ENCODE measurements around the gene ATOSB. TPM values are rescaled to one million over a fixed set of nuclear protein-coding genes. Genes with fewer than 3 reads are reported as not detected.

ATOSB gene
- total RNA-seq, 1 experiment from 2014 or later: 13.9 TPM

GRCh38 chr9:35057271-35057620, 58.4 kb downstream of the ATOSB start:
- DNase-seq (ENCODE audit: low read depth): no peak

- no peak for DNase-seq (ENCODE audit: low read depth)
These were observed 58.9 kb downstream of the ATOSB start for GRCh38 chr9:35056571-35057270.

DNA sequence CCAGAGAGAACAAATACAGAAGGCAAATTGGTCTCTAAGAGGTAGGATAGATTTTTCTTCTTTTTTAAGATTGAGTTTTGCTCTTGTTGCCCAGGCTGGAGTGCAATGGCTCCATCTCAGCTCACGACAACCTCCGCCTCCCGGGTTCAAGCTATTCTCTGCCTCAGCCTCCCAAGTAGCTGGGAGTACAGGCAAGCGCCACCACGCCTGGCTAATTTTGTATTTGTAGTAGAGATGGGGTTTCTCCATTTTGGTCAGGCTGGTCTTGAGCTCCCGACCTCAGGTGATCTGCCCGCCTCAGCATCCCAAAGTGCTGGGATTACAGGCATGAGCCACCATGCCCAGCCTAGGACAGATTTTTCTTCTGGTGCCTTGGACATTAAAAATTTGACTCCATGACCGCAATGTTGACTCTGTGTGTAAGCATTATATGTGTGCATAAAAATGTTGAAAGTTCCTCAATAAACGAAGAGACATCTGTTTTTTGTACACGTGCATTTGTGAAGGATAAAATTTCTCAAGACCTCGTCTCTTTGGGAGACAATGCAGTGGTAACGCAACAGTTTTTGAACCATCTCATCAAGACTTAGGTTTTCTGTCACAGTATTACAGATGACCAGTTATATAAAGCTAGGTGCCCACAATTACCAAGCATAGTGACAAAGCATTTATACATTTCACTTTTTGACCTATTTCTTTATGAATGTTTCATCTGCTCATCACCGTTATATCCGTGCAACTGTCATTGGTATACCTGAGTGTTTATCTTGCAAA, 60.6 kb downstream of the ATOSB start:
- DNase-seq (ENCODE audit: low read depth): no peak

- no peak for DNase-seq (ENCODE audit: low read depth)
These were observed 61.4 kb downstream of the ATOSB start for GRCh38 chr9:35054185-35054835.

Other genes starting within 250 kb of the ATOSB start
- not detected in 2 replicates for gene PHF24, start 157.6 kb downstream of the ATOSB start, total RNA-seq (2014; rRNA removed; shearing (Covaris generic))
- 7.1 and 9.5 TPM in 2 replicates for gene DNAJB5, start 126.1 kb downstream of the ATOSB start, total RNA-seq (2014; rRNA removed; shearing (Covaris generic))
- gene VCP, start 43.2 kb downstream of the ATOSB start, total RNA-seq (2014; rRNA removed; shearing (Covaris generic)): 396 and 426 TPM in 2 replicates
- gene FANCG, start 35.9 kb downstream of the ATOSB start, total RNA-seq (2014; rRNA removed; shearing (Covaris generic)): 49.5 and 52.2 TPM in 2 replicates
- 26.1 and 27.5 TPM in 2 replicates for gene PIGO, start 19.3 kb downstream of the ATOSB start, total RNA-seq (2014; rRNA removed; shearing (Covaris generic))
- 286 and 296 TPM in 2 replicates for gene STOML2, start 12.7 kb downstream of the ATOSB start, total RNA-seq (2014; rRNA removed; shearing (Covaris generic))
- 9.5 and 10.7 TPM in 2 replicates for gene UNC13B, start 46.1 kb upstream of the ATOSB start, total RNA-seq (2014; rRNA removed; shearing (Covaris generic))